H1 (cell line): Measurements from ENCODE around the gene FOXP4. TPM values are rescaled to one million over a fixed set of nuclear protein-coding genes. Genes with fewer than 3 reads are reported as not detected.

Experiments
- CTCF ChIA-PET: fragments of 300-600 bp; sonication (Branson Sonifier 250); formaldehyde crosslinking; loops from one replicate; lab custom pipeline; 2021; ENCODE audit not compliant: partially characterized antibody; lab: Charles Lee
- POLR2A ChIA-PET: fragments of 300-600 bp; sonication (Branson Sonifier 250); formaldehyde crosslinking; loops from one replicate; lab custom pipeline; 2021; ENCODE audit warnings: inconsistent platforms; ENCODE audit not compliant: partially characterized antibody; lab: Charles Lee
- DNase-seq, 2 experiments: peaks; one replicate each; pipeline versions ENCODE4 v3.0.0 to v3.0.0-alpha.2; 2010 to 2022; ENCODE audit warnings: low spot score in 2 of 2, low read depth in 1 of 2, mixed read lengths in 1 of 2
- FAIRE-seq: peaks from 2 replicates; lab custom pipeline; 2011; peaks lifted over from hg19 to GRCh38; lab: Jason Lieb, UNC
- H2AFZ ChIP-seq: 2 replicates; pipeline ENCODE4 v1.8.1; 2012; ENCODE audit warnings: low read length, inconsistent platforms
- H2AK5ac ChIP-seq: 2 replicates; pipeline ENCODE4 v1.6.1; 2013; ENCODE audit warnings: low read depth, low read length
- H2BK120ac ChIP-seq: replicated peaks from 2 replicates; pipeline ENCODE3; 2013; ENCODE audit warnings: low read depth, low read length, inconsistent platforms
- H2BK12ac ChIP-seq: 2 replicates; pipeline ENCODE4 v1.6.1; 2013; ENCODE audit warnings: low read depth, low read length
- H2BK15ac ChIP-seq: 2 replicates; pipeline ENCODE4 v1.6.1; 2013; ENCODE audit warnings: low read length
- H2BK20ac ChIP-seq: 2 replicates; pipeline ENCODE4 v1.6.1; 2013; ENCODE audit warnings: low read length
- H2BK5ac ChIP-seq: 2 replicates; pipeline ENCODE4 v1.6.1; 2013; ENCODE audit warnings: low read depth, low read length
- H3K14ac ChIP-seq: 2 replicates; pipeline ENCODE4 v1.6.1; 2013; ENCODE audit warnings: inconsistent platforms; ENCODE audit not compliant: insufficient read length
- H3K18ac ChIP-seq: 2 replicates; pipeline ENCODE4 v1.6.1; 2013; ENCODE audit warnings: low read length; ENCODE audit errors: extremely low read depth
- H3K23ac ChIP-seq: 2 replicates; pipeline ENCODE4 v1.6.1; 2013; ENCODE audit warnings: inconsistent platforms; ENCODE audit not compliant: insufficient read length
- H3K23me2 ChIP-seq: 2 replicates; pipeline ENCODE4 v1.6.1; 2013; ENCODE audit warnings: low read depth, low read length
- H3K27ac ChIP-seq: 2 replicates; pipeline ENCODE4 v1.6.1; 2011; ENCODE audit warnings: low read depth, low read length, inconsistent platforms
- H3K27me3 ChIP-seq, 4 experiments: replicated peaks in 1 of 4; 1 replicate in 1 of 4; 2 replicates in 3 of 4; pipeline versions ENCODE4 v1.6.1 to v1.8.1; 2011 to 2013; ENCODE audit warnings: low read length in 3 of 4, mild to moderate bottlenecking in 3 of 4, inconsistent platforms in 2 of 4, mixed read lengths in 2 of 4, moderate library complexity in 1 of 4; ENCODE audit not compliant: control insufficient read depth in 3 of 4, insufficient read depth in 3 of 4; ENCODE audit errors: extremely low read depth in 1 of 4
- H3K36me3 ChIP-seq, 4 experiments: 2 replicates each; pipeline versions ENCODE4 v1.6.1 to v1.8.1; 2011 to 2013; ENCODE audit warnings: mild to moderate bottlenecking in 4 of 4, low read length in 3 of 4, moderate library complexity in 2 of 4, control low read depth in 1 of 4, inconsistent platforms in 1 of 4; ENCODE audit not compliant: insufficient read depth in 4 of 4, control insufficient read depth in 2 of 4
- H3K4ac ChIP-seq: replicated peaks from 2 replicates; pipeline ENCODE3; 2013; ENCODE audit warnings: low read length, low read depth, mixed read lengths, inconsistent platforms; ENCODE audit not compliant: insufficient read length
- H3K4me1 ChIP-seq, 4 experiments: replicated peaks in 1 of 4; 1 replicate in 1 of 4; 2 replicates in 3 of 4; pipeline versions ENCODE4 v1.6.1 to v1.8.1; 2011 to 2013; ENCODE audit warnings: low read length in 3 of 4, inconsistent platforms in 2 of 4, mixed read lengths in 1 of 4; ENCODE audit not compliant: insufficient read depth in 4 of 4, control insufficient read depth in 3 of 4
- H3K4me2 ChIP-seq, 2 experiments: 2 replicates each; pipeline versions ENCODE4 v1.6.1 to v1.8.1; 2011 to 2013; ENCODE audit warnings: low read depth in 2 of 2, low read length in 2 of 2, control low read depth in 1 of 2, inconsistent platforms in 1 of 2, mild to moderate bottlenecking in 1 of 2; ENCODE audit not compliant: insufficient read depth in 1 of 2
- H3K4me3 ChIP-seq, 4 experiments: fragments of 200-600, 300-600 bp in 1 of 4; sonication (generic), shearing (Covaris generic), sonication (Bioruptor Twin) in 1 of 4; 2 replicates each; pipeline versions ENCODE4 v1.5.1 to v1.8.1; 2011 to 2016; ENCODE audit warnings: low read length in 4 of 4, low read depth in 3 of 4, control low read depth in 2 of 4, inconsistent platforms in 2 of 4, mild to moderate bottlenecking in 2 of 4, mixed read lengths in 1 of 4, moderate library complexity in 1 of 4; ENCODE audit not compliant: insufficient read depth in 2 of 4; ENCODE audit errors: extremely low read depth in 1 of 4
- H3K56ac ChIP-seq: replicated peaks from 2 replicates; pipeline ENCODE3; 2013; ENCODE audit warnings: low read depth, mild to moderate bottlenecking, mixed read lengths, low read length, inconsistent platforms; ENCODE audit not compliant: insufficient read length
- H3K79me1 ChIP-seq: 2 replicates; pipeline ENCODE4 v1.6.1; 2013; ENCODE audit warnings: low read depth, low read length, control low read depth
- H3K79me2 ChIP-seq, 2 experiments: 2 replicates each; pipeline versions ENCODE4 v1.6.1 to v1.8.1; 2012 to 2013; ENCODE audit warnings: low read length in 2 of 2, mild to moderate bottlenecking in 2 of 2, inconsistent platforms in 1 of 2; ENCODE audit not compliant: insufficient read depth in 2 of 2, control insufficient read depth in 1 of 2
- H3K9ac ChIP-seq, 4 experiments: replicated peaks in 1 of 4; 1 replicate in 1 of 4; 2 replicates in 3 of 4; pipeline versions ENCODE4 v1.6.1 to v1.8.1; 2011 to 2013; ENCODE audit warnings: low read depth in 3 of 4, low read length in 3 of 4, control low read depth in 2 of 4, mild to moderate bottlenecking in 2 of 4, moderate library complexity in 2 of 4, inconsistent platforms in 1 of 4; ENCODE audit errors: extremely low read depth in 1 of 4
- H3K9me3 ChIP-seq, 2 experiments: 2 replicates each; pipeline versions ENCODE4 v1.6.1 to v1.8.1; 2012 to 2013; ENCODE audit warnings: mild to moderate bottlenecking in 2 of 2, moderate library complexity in 2 of 2, control low read depth in 1 of 2, inconsistent platforms in 1 of 2, low read depth in 1 of 2, low read length in 1 of 2, mixed read lengths in 1 of 2; ENCODE audit not compliant: insufficient read depth in 2 of 2
- H4K20me1 ChIP-seq, 2 experiments: replicated peaks in 1 of 2; 2 replicates each; pipeline versions ENCODE3 to v1.8.1; 2011 to 2013; ENCODE audit warnings: inconsistent platforms in 2 of 2, low read length in 2 of 2, mild to moderate bottlenecking in 1 of 2; ENCODE audit not compliant: insufficient read depth in 2 of 2, control insufficient read depth in 1 of 2
- H4K5ac ChIP-seq: 2 replicates; pipeline ENCODE4 v1.6.1; 2013; ENCODE audit warnings: low read length, low read depth, mixed read lengths, inconsistent platforms; ENCODE audit not compliant: insufficient read length
- H4K8ac ChIP-seq: 2 replicates; pipeline ENCODE4 v1.8.0; 2013; ENCODE audit warnings: mild to moderate bottlenecking, moderate library complexity, low read length, inconsistent platforms; ENCODE audit not compliant: insufficient read depth; ENCODE audit errors: extremely low read depth
- H4K91ac ChIP-seq: replicated peaks from 2 replicates; pipeline ENCODE3; 2013; ENCODE audit warnings: low read length, mixed read lengths, inconsistent platforms; ENCODE audit not compliant: insufficient read length
- BRCA1 ChIP-seq: IDR thresholded peaks from 2 replicates; pipeline ENCODE4 v1.6.1; 2012; ENCODE audit warnings: low read depth, low read length, improper control_type of control experiment
- CBX8 ChIP-seq: fragments of 300-800, 300-1000 bp; sonication (generic); IDR thresholded peaks from 2 replicates; pipeline ENCODE4 v1.7.1; 2016; ENCODE audit warnings: low read depth, low read length, borderline replicate concordance
- CHD1 ChIP-seq: IDR thresholded peaks from 2 replicates; pipeline ENCODE4 v1.6.1; 2012; ENCODE audit warnings: low read depth, low read length, improper control_type of control experiment
- HDAC2 ChIP-seq, 2 experiments: fragments of 300-600 bp in 1 of 2; sonication (generic) in 1 of 2; IDR thresholded peaks; 2 replicates each; pipeline ENCODE4 v1.6.1; 2011 to 2012; ENCODE audit warnings: low read depth in 2 of 2, low read length in 2 of 2, mild to moderate bottlenecking in 2 of 2, moderate library complexity in 2 of 2, borderline replicate concordance in 1 of 2, inconsistent platforms in 1 of 2
- HDAC6 ChIP-seq: IDR thresholded peaks from one replicate; pipeline ENCODE4 v1.7.1; 2012; ENCODE audit warnings: low read depth, mild to moderate bottlenecking, inconsistent platforms, low read length, moderate library complexity
- JUND ChIP-seq: IDR thresholded peaks from 2 replicates; pipeline ENCODE4 v1.6.1; 2011; ENCODE audit warnings: mild to moderate bottlenecking, improper control_type of control experiment, low read length
- NRF1 ChIP-seq: IDR thresholded peaks from 2 replicates; pipeline ENCODE4 v1.6.1; 2011; ENCODE audit warnings: mild to moderate bottlenecking, low read depth, low read length, improper control_type of control experiment
- POLR2A ChIP-seq, 2 experiments: IDR thresholded peaks; 1 replicate in 1 of 2; 2 replicates in 1 of 2; pipeline ENCODE4 v1.6.1; 2011; ENCODE audit warnings: low read depth in 2 of 2, low read length in 2 of 2, mild to moderate bottlenecking in 2 of 2; ENCODE audit errors: control extremely low read depth in 1 of 2
- POLR2AphosphoS5 ChIP-seq: IDR thresholded peaks from 2 replicates; pipeline ENCODE4 v1.6.1; 2011; ENCODE audit warnings: low read depth, low read length
- RAD21 ChIP-seq, 2 experiments: IDR thresholded peaks in 1 of 2; conservative IDR thresholded peaks in 1 of 2; 2 replicates each; pipeline ENCODE4 v1.6.1; 2011; ENCODE audit warnings: low read depth in 2 of 2, low read length in 2 of 2, improper control_type of control experiment in 1 of 2, inconsistent platforms in 1 of 2, mild to moderate bottlenecking in 1 of 2, moderate library complexity in 1 of 2
- RFX5 ChIP-seq: IDR thresholded peaks from 2 replicates; pipeline ENCODE4 v1.6.1; 2011; ENCODE audit warnings: low read depth, low read length, improper control_type of control experiment, borderline replicate concordance
- SP1 ChIP-seq: IDR thresholded peaks from 2 replicates; pipeline ENCODE4 v1.6.1; 2011; ENCODE audit warnings: low read depth, low read length
- SRF ChIP-seq: IDR thresholded peaks from 2 replicates; pipeline ENCODE4 v1.6.1; 2011; ENCODE audit warnings: mild to moderate bottlenecking, low read depth, low read length, moderate library complexity
- TCF12 ChIP-seq: IDR thresholded peaks from 2 replicates; pipeline ENCODE4 v1.6.1; 2011; ENCODE audit warnings: low read depth, mild to moderate bottlenecking, low read length
- WGBS, 2 experiments: shearing (Covaris generic) in 1 of 2; methylation state at CpG; one replicate each; pipeline versions ENCODE4 v1.1.6 to v1.1.7; 2013 to 2015; ENCODE audit warnings: low lambda C conversion rate in 2 of 2, mixed read lengths in 2 of 2, inconsistent platforms in 1 of 2, low coverage in 1 of 2, missing lambda C conversion rate in 1 of 2; ENCODE audit not compliant: insufficient replicate concordance in 2 of 2, insufficient coverage in 1 of 2, insufficient read length in 1 of 2; ENCODE audit errors: extremely low coverage in 1 of 2, missing lambda C conversion rate in 1 of 2; 5-methylcytosine and 5-hydroxymethylcytosine counted together
- polyA plus RNA-seq, 7 experiments: library from polyadenylated mRNA; depleted of rRNA in 3 of 7; stranded (reverse) in 5 of 7; unstranded in 2 of 7; fragments of >200 nt in 5 of 7; fragments of 200-250 nt in 2 of 7; gene quantifications; 1 replicate in 5 of 7; 2 replicates in 1 of 7; 4 replicates in 1 of 7; pipeline versions ENCODE4 v1.2.1 to v1.2.3, GENCODE V29; 2011 to 2013; ENCODE audit warnings: missing spikeins in 2 of 7, mixed read lengths in 2 of 7
- total RNA-seq: library from RNA; stranded (reverse); fragmentation: NEBNext Ultra II Directional; extraction: Animal tissue kit (Norgen Biotek cat#: 25700); gene quantifications from 2 replicates; pipeline ENCODE4 v1.2.1, GENCODE V29; 2021
- TF ChIP-seq, protein P1 (sequence below): IDR thresholded peaks from 2 replicates; pipeline ENCODE4 v1.6.1; 2011; ENCODE audit warnings: low read depth, mild to moderate bottlenecking, low read length; ENCODE audit not compliant: insufficient read depth

The FOXP4 gene
- total and polyA plus RNA-seq, 2 of the 8 experiments (the other 6 are each of a cell fraction or from before 2014, with no cell fraction given) = 4.8 to 13.3 TPM

DNA sequence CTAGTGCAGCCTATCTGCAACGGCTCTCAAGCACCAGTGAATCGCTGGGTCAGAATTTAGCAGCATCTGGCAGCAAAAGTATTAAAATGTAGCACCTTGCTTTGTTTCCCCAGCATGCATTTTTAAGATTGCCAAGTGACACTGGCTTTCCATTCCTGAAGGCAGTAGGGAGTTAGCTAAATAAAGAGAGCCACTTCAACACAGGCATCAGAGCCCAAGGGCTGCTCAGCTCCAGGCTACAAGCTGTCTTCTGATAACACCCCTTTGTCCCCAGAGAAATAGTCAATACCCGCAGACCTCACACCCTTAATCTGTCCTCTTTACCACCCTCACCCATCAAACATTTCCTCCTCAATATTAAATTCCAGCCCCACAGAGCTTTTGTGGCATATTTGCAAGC lies 72.4 kb downstream of the FOXP4 start:
- Histone ChIP-seq H3K23ac (no peak overlapping the region), H3K9me3 (peaks cover 1 to 7% of the 10 kb centered on the region in 2 experiments; a peak in 3 of 4 replicates), H2BK12ac (no peak overlapping the region), H3K4me1 (no peaks in the 10 kb centered on the region; a peak in 1 of 7 replicates), H3K4ac (no peak overlapping the region), H2AFZ (no peak overlapping the region), H2AK5ac (no peak overlapping the region), H2BK15ac (no peak overlapping the region), H3K27me3 (no peaks in the 10 kb centered on the region), H3K4me3 (no peak overlapping the region), H4K5ac (no peak overlapping the region), H4K20me1 (no peaks in the 10 kb centered on the region), H2BK20ac (no peak overlapping the region), H3K79me2 (no peaks in the 10 kb centered on the region), H3K4me2 (no peak overlapping the region), H4K8ac (no peak overlapping the region), H3K18ac (no peak overlapping the region), H2BK120ac (no peak overlapping the region), H3K56ac (no peak overlapping the region), H4K91ac (no peak overlapping the region), H3K14ac (no peak overlapping the region), H2BK5ac (no peak overlapping the region), H3K79me1 (no peaks in the 10 kb centered on the region), H3K23me2 (no peaks in the 10 kb centered on the region), H3K36me3 (no peaks in the 10 kb centered on the region), H3K27ac (no peak overlapping the region), H3K9ac (no peak overlapping the region)
- no peak for DNase-seq
- whole genome bisulfite sequencing, 2 experiments = 82% methylated on average over 3 of the region's 3 CpGs; no CpG with 5 or more reads in 1 of the 2 experiments
- POLR2A ChIA-PET = no interaction called here
- FAIRE-seq = no peak
- CTCF ChIA-PET = interaction anchor here (0.6 to 3.1 kb wide), 6 partner anchors 12 to 251 kb away, joined by 3 to 11 read pairs (median 3); no protein-coding TSS in a partner anchor
- no peak for TF ChIP-seq HDAC2 (IDR thresholded peaks at IDR 0.05; ENCODE audit: borderline replicate concordance in 1 of 2, low read depth in 2 of 2, low read length in 2 of 2)
- no peak for TF ChIP-seq CBX8
- no peak for TF ChIP-seq NRF1
- TF ChIP-seq TCF12 = no peak
- TF ChIP-seq RFX5 = no peak
- no peak for TF ChIP-seq JUND
- TF ChIP-seq CHD1 = no peak
- TF ChIP-seq POLR2A (IDR thresholded peaks at IDR 0.05; ENCODE audit: control extremely low read depth in 1 of 2, low read depth in 2 of 2, low read length in 2 of 2) = no peak
- TF ChIP-seq HDAC6 = no peak
- TF ChIP-seq POLR2AphosphoS5 = no peak
- TF ChIP-seq, protein P1, sequence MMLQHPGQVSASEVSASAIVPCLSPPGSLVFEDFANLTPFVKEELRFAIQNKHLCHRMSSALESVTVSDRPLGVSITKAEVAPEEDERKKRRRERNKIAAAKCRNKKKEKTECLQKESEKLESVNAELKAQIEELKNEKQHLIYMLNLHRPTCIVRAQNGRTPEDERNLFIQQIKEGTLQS = no peak
- no peak for TF ChIP-seq RAD21 (IDR thresholded peaks at IDR 0.05 in 1 of 2, conservative IDR thresholded peaks at IDR 0.05 in 1 of 2; ENCODE audit: low read depth in 2 of 2, low read length in 2 of 2)
- TF ChIP-seq SP1 = no peak
- TF ChIP-seq SRF = no peak
- TF ChIP-seq BRCA1 = no peak
